Activated T-helper 2 cell treated with anti-CD3 and anti-CD28 coated beads, Interferon-gamma antibody, Interleukin-2, Interleukin-4, amounts not matched to agents 10 μg/mL and 5 μg/mL and 100 μg/mL, durations not matched to agents 14 hours and 24 hours and 36 hours (primary cell): ENCODE results near the gene DIO1. TPM values are rescaled to one million over a fixed set of nuclear protein-coding genes. Genes with fewer than 3 reads are reported as not detected.
"Not testable (repeated sequence)": the region's sequence is repeated elsewhere in the genome, so short reads cannot be mapped to it uniquely, and the experiment has no call there.

Experiments
- DNase-seq: peaks from one replicate; pipeline ENCODE4 v3.0.0; 2021; ENCODE audit warnings: low spot score
- H3K27ac Mint-ChIP-seq: one replicate; pipeline ENCODE4 v1.8.0; 2021; ENCODE audit warnings: mixed read lengths
- H3K27me3 Mint-ChIP-seq: one replicate; pipeline ENCODE4 v1.8.0; 2021; ENCODE audit warnings: low read depth, mixed read lengths
- H3K36me3 Mint-ChIP-seq: one replicate; pipeline ENCODE4 v1.8.0; 2021; ENCODE audit warnings: low read depth, mixed read lengths
- H3K4me1 Mint-ChIP-seq: one replicate; pipeline ENCODE4 v1.8.0; 2021; ENCODE audit warnings: low read depth, mixed read lengths
- H3K4me3 Mint-ChIP-seq: one replicate; pipeline ENCODE4 v1.8.0; 2021; ENCODE audit warnings: low read depth, mild to moderate bottlenecking, moderate library complexity, mixed read lengths
- H3K9me3 Mint-ChIP-seq: one replicate; pipeline ENCODE4 v1.8.0; 2021; ENCODE audit warnings: mixed read lengths
- intact Hi-C: fragments of 100-400 bp; cut with micrococcal nuclease; formaldehyde crosslinking; loops from one replicate; pipeline ENCODE4 v1.15.1; 2023
- total RNA-seq: library from RNA; stranded (reverse); gene quantifications from 2 replicates; pipeline ENCODE4 v1.2.3, GENCODE V29; 2022

Gene DIO1
- total RNA-seq, 1 donor from 2014 or later, result not detected

- H3K27ac Mint-ChIP-seq, intact Hi-C loops: not testable (repeated sequence)
- peaks cover 61% of the 10 kb centered on the region for H3K36me3 Mint-ChIP-seq
Measured at GRCh38 chr1:53881853-53882252, 12.1 kb upstream of the DIO1 start.

DNA sequence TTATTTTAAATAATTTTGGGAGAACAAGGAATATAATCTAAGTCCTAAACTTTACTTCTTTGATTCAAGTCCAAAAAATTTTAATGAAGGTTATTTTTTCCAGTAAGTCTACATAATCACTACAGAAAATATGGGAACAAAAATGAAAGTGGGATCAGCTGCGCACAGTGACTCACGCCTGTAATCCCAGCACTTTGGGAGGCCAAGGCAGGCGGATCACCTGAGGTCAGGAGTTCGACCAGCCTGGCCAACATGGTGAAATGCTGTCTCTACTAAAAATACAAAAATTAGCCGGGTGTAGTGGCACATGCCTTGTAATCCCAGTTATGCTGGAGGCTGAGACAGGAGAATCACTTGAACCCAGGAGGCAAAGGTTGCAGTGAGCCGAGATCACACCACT, 10.4 kb upstream of the DIO1 start:
- H3K9me3 Mint-ChIP-seq, DNase-seq, intact Hi-C loops, H3K27me3 Mint-ChIP-seq, H3K4me3 Mint-ChIP-seq, H3K27ac Mint-ChIP-seq: not testable (repeated sequence)
- peaks cover 12% of the 10 kb centered on the region for H3K4me1 Mint-ChIP-seq
- peaks cover 64% of the 10 kb centered on the region for H3K36me3 Mint-ChIP-seq

More at GRCh38 chr1:53881853-53882252, 12.1 kb upstream of the DIO1 start:
- not testable (repeated sequence) for H3K27me3 Mint-ChIP-seq, H3K9me3 Mint-ChIP-seq, H3K4me3 Mint-ChIP-seq, H3K4me1 Mint-ChIP-seq, DNase-seq

DNA sequence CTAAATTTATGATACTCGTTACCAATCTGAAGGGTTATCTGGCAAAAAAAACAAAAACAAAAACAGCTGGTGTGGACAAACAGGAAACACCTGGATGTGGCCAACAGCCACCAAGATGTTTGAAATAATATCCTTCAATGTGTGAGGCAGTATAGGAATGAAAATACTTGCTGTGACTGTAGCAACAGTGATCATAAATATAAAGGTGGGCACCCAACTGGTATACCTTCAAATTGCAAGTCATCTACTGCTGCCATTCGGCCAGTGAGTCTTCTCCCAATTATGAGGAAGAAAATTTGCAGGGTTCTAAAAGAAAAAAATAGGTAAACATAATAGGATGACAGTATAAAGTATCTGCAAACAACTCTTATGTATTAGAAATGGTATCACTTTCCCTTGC, 5.3 kb upstream of the DIO1 start:
- Mint-ChIP-seq H3K36me3 (peaks cover 30% of the 10 kb centered on the region), H3K27ac (peak overlapping the region; percentile 95), H3K27me3 (no peaks in the 10 kb centered on the region), H3K4me1 (peaks cover 19% of the 10 kb centered on the region), H3K4me3 (peak overlapping the region; percentile 99), H3K9me3 (no peaks in the 10 kb centered on the region)
- intact Hi-C loops, result loop anchor here (1.0 to 2.0 kb wide), 3 partner anchors 50 to 164 kb away; partner anchors contain the start of genes LRRC42, NDC1, TCEANC2 and TMEM59
- no peak for DNase-seq

DNA sequence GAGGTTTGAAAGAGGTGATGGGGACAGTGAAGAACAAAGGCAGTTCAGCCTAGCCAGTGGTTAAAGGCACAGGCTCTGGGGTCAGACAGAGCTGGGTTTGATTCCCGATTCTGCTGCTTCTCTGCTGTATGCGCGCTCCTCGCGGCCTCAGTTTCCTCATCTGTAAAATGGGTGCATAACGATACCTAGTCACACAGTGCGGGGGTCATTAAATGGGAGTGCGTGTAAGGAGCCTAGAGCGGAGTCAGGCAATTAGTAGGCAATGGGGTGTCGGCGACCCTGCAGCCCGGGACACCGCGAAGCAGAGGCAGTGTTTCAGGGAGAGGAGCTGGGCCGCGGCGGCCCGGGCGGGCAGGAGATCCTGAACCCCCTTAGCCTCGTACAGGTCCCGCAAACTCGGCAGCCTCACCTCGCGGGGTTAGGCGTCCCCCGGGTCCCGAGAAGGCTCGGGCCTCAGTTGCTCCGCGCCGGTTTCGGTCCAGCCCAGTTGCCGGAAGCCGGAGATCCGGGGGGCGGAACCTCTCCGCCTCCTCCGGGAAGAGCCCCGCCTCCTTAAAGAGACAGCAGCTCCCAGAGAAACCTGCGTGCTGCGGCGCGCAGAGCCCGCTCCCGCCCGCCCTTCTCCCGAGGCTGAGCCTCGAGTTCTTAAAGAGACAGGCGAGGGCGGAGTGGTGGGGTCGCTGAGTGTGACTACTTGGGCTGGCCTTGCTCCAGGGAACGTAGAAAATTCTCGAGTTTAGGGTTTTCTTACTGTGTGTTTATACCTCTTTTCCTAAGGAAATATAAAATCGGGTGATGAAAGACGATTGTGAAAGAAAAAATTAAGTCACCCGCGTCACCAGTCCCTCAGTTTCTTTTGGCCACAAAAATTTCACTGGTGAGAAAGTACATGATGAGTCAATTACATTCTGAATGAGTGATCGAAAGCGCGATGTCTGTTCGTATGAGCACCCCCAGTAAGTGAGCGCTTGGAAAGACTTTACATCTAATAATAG, 4.4 kb upstream of the DIO1 start, which contains the start of gene YIPF1:
Gene YIPF1 (minus strand): TSS at position 494 of the 995 bp plus-strand sequence. CDS start 860 bp downstream, outside the sequence.
- H3K4me3 Mint-ChIP-seq, result peak within 1 kb of the TSS; percentile 99
- peaks cover 19% of the 10 kb centered on the region for H3K4me1 Mint-ChIP-seq
- intact Hi-C loops, result loop anchor here (1.0 to 2.0 kb wide), 3 partner anchors 51 to 163 kb away; partner anchors contain the start of genes LRRC42, NDC1, TCEANC2 and TMEM59
- DNase-seq, result peak; percentile 85
- H3K27me3 Mint-ChIP-seq, result no peaks in the 10 kb centered on the region
- peaks cover 25% of the 10 kb centered on the region for H3K36me3 Mint-ChIP-seq
- peak within 1 kb of the TSS; percentile 95 for H3K27ac Mint-ChIP-seq
- H3K9me3 Mint-ChIP-seq, result no peaks in the 10 kb centered on the region

- H3K9me3 Mint-ChIP-seq, result no peaks in the 10 kb centered on the region
- peak overlapping the region; percentile 95 for H3K27ac Mint-ChIP-seq
- peak overlapping the region; percentile 99 for H3K4me3 Mint-ChIP-seq
- intact Hi-C loops, result no loop called here
- H3K36me3 Mint-ChIP-seq, result peaks cover 23% of the 10 kb centered on the region
- H3K27me3 Mint-ChIP-seq, result no peaks in the 10 kb centered on the region
- peaks cover 19% of the 10 kb centered on the region for H3K4me1 Mint-ChIP-seq
- DNase-seq, result no peak
Measured at GRCh38 chr1:53890522-53890941, 3.5 kb upstream of the DIO1 start.

GRCh38 chr1:53891018-53891417, 3.0 kb upstream of the DIO1 start:
- H3K27ac Mint-ChIP-seq, result no peak overlapping the region
- intact Hi-C loops, result no loop called here
- H3K36me3 Mint-ChIP-seq, result peaks cover 21% of the 10 kb centered on the region
- no peak for DNase-seq
- H3K4me1 Mint-ChIP-seq, result peaks cover 19% of the 10 kb centered on the region
- no peaks in the 10 kb centered on the region for H3K27me3 Mint-ChIP-seq
- H3K4me3 Mint-ChIP-seq, result no peak overlapping the region
- H3K9me3 Mint-ChIP-seq, result no peaks in the 10 kb centered on the region

DNA sequence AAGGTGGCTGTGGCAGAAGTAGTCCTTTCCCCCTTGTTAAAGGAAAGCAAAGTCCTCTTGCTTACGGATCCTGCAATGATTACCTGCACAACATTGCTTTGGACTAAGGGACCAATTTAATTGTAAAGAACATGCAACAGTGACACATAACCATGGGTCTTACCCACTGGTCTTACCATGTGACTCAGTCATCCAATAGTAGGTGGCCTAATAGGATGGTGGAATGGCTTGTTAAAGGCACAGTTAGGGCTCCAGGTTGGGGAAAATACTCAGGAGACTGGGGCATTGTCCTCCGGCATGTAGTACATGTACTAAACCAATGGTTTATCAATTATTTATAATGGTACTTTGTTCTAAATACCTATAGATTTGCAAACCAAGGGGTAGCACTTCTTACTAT, 2.3 kb upstream of the DIO1 start:
- H3K9me3 Mint-ChIP-seq, result no peaks in the 10 kb centered on the region
- H3K4me1 Mint-ChIP-seq, result peaks cover 19% of the 10 kb centered on the region
- no peak for DNase-seq
- no peaks in the 10 kb centered on the region for H3K27me3 Mint-ChIP-seq
- intact Hi-C loops, result no loop called here
- peaks cover 16% of the 10 kb centered on the region for H3K36me3 Mint-ChIP-seq
- H3K4me3 Mint-ChIP-seq, result no peak overlapping the region
- no peak overlapping the region for H3K27ac Mint-ChIP-seq

GRCh38 chr1:53892911-53893310, 1.1 kb upstream of the DIO1 start:
- H3K4me1 Mint-ChIP-seq, result peaks cover 17% of the 10 kb centered on the region
- H3K4me3 Mint-ChIP-seq, result no peak overlapping the region
- peaks cover 5% of the 10 kb centered on the region for H3K36me3 Mint-ChIP-seq
- intact Hi-C loops, result no loop called here
- H3K9me3 Mint-ChIP-seq, result no peaks in the 10 kb centered on the region
- no peak for DNase-seq
- no peak overlapping the region for H3K27ac Mint-ChIP-seq
- no peaks in the 10 kb centered on the region for H3K27me3 Mint-ChIP-seq

- no peaks in the 10 kb centered on the region for H3K9me3 Mint-ChIP-seq
- DNase-seq, result no peak
- H3K27me3 Mint-ChIP-seq, result no peaks in the 10 kb centered on the region
- no peaks in the 10 kb centered on the region for H3K36me3 Mint-ChIP-seq
- no peak overlapping the region for H3K27ac Mint-ChIP-seq
- H3K4me3 Mint-ChIP-seq, result no peak overlapping the region
- peaks cover 10% of the 10 kb centered on the region for H3K4me1 Mint-ChIP-seq
- intact Hi-C loops, result no loop called here
Measured at GRCh38 chr1:53894644-53895043, 657 bp downstream of the DIO1 start.

GRCh38 chr1:53895421-53895820, 1.4 kb downstream of the DIO1 start:
- H3K4me3 Mint-ChIP-seq, result no peak overlapping the region
- H3K27ac Mint-ChIP-seq, result no peak overlapping the region
- intact Hi-C loops, result no loop called here

DNA sequence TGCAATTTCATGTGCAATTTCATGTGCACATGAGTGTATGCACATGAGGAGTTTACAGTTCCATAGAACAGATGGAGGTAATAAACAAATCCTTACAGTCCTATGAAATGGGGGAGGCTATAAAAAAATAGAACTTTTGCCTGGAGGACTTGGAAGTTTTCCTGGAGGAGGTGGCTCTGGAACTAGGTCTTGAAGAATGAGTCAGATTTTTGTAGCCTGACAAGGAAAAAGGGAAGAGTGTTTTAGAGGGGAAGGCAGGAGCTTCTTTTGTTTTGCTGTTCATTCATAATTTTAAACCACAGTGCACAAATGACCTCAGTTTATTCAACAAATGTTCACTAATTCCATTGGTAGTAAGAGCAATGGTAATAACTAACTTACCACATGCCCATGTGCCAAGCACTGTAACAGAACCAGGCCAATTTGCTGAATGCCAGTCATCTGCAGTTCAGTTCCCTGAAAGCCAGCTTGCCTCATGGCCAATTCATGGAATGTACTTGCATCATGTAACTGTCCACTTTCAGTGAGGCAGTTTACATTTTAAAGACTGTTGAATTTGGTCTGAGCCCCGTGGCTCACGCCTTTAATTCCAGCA, 2.7 kb downstream of the DIO1 start:
- no peak overlapping the region for H3K27ac Mint-ChIP-seq
- no peaks in the 10 kb centered on the region for H3K9me3 Mint-ChIP-seq
- DNase-seq, result no peak
- no peaks in the 10 kb centered on the region for H3K36me3 Mint-ChIP-seq
- intact Hi-C loops, result no loop called here
- no peak overlapping the region for H3K4me3 Mint-ChIP-seq
- peaks cover 6% of the 10 kb centered on the region for H3K4me1 Mint-ChIP-seq
- no peaks in the 10 kb centered on the region for H3K27me3 Mint-ChIP-seq

More at GRCh38 chr1:53895421-53895820, 1.4 kb downstream of the DIO1 start:
- Mint-ChIP-seq H3K4me1 (peaks cover 5% of the 10 kb centered on the region), H3K9me3 (no peaks in the 10 kb centered on the region), H3K27me3 (no peaks in the 10 kb centered on the region), H3K36me3 (no peaks in the 10 kb centered on the region)
- no peak for DNase-seq

- intact Hi-C loops, result no loop called here
- H3K4me3 Mint-ChIP-seq, result no peak overlapping the region
- no peaks in the 10 kb centered on the region for H3K9me3 Mint-ChIP-seq
- no peak overlapping the region for H3K27ac Mint-ChIP-seq
- no peaks in the 10 kb centered on the region for H3K36me3 Mint-ChIP-seq
- DNase-seq, result no peak
- no peaks in the 10 kb centered on the region for H3K27me3 Mint-ChIP-seq
- peaks cover 6% of the 10 kb centered on the region for H3K4me1 Mint-ChIP-seq
Measured at GRCh38 chr1:53899206-53899628, 5.2 kb downstream of the DIO1 start.

DNA sequence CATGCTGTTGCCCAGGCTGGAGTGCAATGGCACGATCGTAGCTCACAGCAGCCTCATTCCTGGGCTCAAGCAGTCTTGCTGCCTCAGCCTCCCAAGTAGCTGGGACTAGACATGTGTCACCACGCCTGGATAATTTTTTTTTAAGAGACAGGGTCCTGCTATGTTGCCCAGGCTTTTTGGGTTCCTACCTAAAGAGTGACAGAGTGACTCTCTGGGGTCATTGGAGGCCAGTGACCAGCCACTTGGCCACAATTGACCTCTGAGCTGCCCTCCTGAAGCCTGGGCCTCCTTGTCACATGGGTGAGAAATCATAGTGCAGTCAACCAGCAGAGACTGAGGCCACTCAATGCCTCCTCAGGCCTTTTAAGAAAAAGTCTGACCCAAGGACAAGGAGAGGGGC, 5.7 kb downstream of the DIO1 start:
- Mint-ChIP-seq H3K4me1 (peaks cover 6% of the 10 kb centered on the region), H3K36me3 (no peaks in the 10 kb centered on the region), H3K9me3 (no peaks in the 10 kb centered on the region), H3K27me3 (no peaks in the 10 kb centered on the region), H3K27ac (no peak overlapping the region), H3K4me3 (no peak overlapping the region)
- intact Hi-C loops, result no loop called here
- no peak for DNase-seq
